ENCODE measurements around the gene DDX18.
A peak's percentile ranks its signal among the peaks of the same experiment; 100 is the strongest.

The DDX18 gene

GRCh38 chr2:117832905-117833613, 18.6 kb downstream of the DDX18 start:
- H3K4me3 ChIP-seq (ENCODE audit: low read depth, low read length), result no peak overlapping the region
- no peak for TF ChIP-seq CTCF (conservative IDR thresholded peaks at IDR 0.05; ENCODE audit: low read depth, low read length)
- peak; percentile 67 for DNase-seq (ENCODE audit: low read depth)

GRCh38 chr2:117833911-117834310, 19.4 kb downstream of the DDX18 start:
- no peak for TF ChIP-seq CTCF (conservative IDR thresholded peaks at IDR 0.05; ENCODE audit: low read depth, low read length)
- DNase-seq (ENCODE audit: low read depth), result no peak
- H3K4me3 ChIP-seq (ENCODE audit: low read depth, low read length), result no peak overlapping the region

- no peak overlapping the region for H3K4me3 ChIP-seq (ENCODE audit: low read depth, low read length)
- TF ChIP-seq CTCF (conservative IDR thresholded peaks at IDR 0.05; ENCODE audit: low read depth, low read length), result no peak
- no peak for DNase-seq (ENCODE audit: low read depth)
Measured at GRCh38 chr2:117834992-117835391, 20.5 kb downstream of the DDX18 start.

- TF ChIP-seq CTCF (conservative IDR thresholded peaks at IDR 0.05; ENCODE audit: low read depth, low read length), result peak; percentile 97
- H3K4me3 ChIP-seq (ENCODE audit: low read depth, low read length), result peak overlapping the region; percentile 60
- peak; percentile 89 for DNase-seq (ENCODE audit: low read depth)
Measured at GRCh38 chr2:117835990-117836760, 21.7 kb downstream of the DDX18 start.

- no peak for DNase-seq (ENCODE audit: low read depth)
- no peak overlapping the region for H3K4me3 ChIP-seq (ENCODE audit: low read depth, low read length)
- TF ChIP-seq CTCF (conservative IDR thresholded peaks at IDR 0.05; ENCODE audit: low read depth, low read length), result no peak
Measured at GRCh38 chr2:117845304-117845703, 30.8 kb downstream of the DDX18 start.

- TF ChIP-seq CTCF (conservative IDR thresholded peaks at IDR 0.05; ENCODE audit: low read depth, low read length), result no peak
Measured at GRCh38 chr2:117850015-117850414, 35.5 kb downstream of the DDX18 start.

More at GRCh38 chr2:117850015-117850414, 35.5 kb downstream of the DDX18 start:
- no peak for DNase-seq (ENCODE audit: low read depth)
- H3K4me3 ChIP-seq (ENCODE audit: low read depth, low read length), result no peak overlapping the region

All from choroid plexus epithelial cell (primary cell).